ENCODE results near the gene TOMM20. TPM values are rescaled to one million over a fixed set of nuclear protein-coding genes. Genes with fewer than 3 reads are reported as not detected.
A peak's percentile ranks its signal among the peaks of the same experiment; 100 is the strongest.

TOMM20 gene
- total RNA-seq, 1 experiment from 2014 or later, result 184 TPM

GRCh38 chr1:235095938-235096562 is 32.6 kb downstream of the TOMM20 start:
- Histone ChIP-seq H3K4me3 (replicated peaks in 1 of 2; ENCODE audit: low read depth in 1 of 2, low read length in 2 of 2) (no peak overlapping the region), H3K27ac (ENCODE audit: low read depth, low read length) (no peak overlapping the region), H3K36me3 (ENCODE audit: control insufficient read depth in 1 of 2, insufficient read depth in 2 of 2, low read length in 2 of 2) (no peaks in the 10 kb centered on the region), H3K9ac (ENCODE audit: low read length) (no peak overlapping the region), H3K4me1 (ENCODE audit: control insufficient read depth in 1 of 2, insufficient read depth in 2 of 2, low read length in 2 of 2) (peaks cover 0 to 8% of the 10 kb centered on the region in 2 experiments; a peak in 2 of 4 replicates), H3K79me2 (ENCODE audit: insufficient read depth, low read length) (no peaks in the 10 kb centered on the region), H4K20me1 (ENCODE audit: insufficient read depth) (no peaks in the 10 kb centered on the region), H3K9me3 (ENCODE audit: control insufficient read depth in 1 of 2, insufficient read depth in 1 of 2, low read depth in 1 of 2, low read length in 2 of 2) (no peaks in the 10 kb centered on the region), H2AFZ (ENCODE audit: low read depth, low read length, poor library complexity, severe bottlenecking) (no peak overlapping the region), H3K4me2 (ENCODE audit: low read length) (no peak overlapping the region), H3K27me3 (ENCODE audit: insufficient read depth, low read length) (no peaks in the 10 kb centered on the region), H3K9me2 (ENCODE audit: insufficient read depth) (no peaks in the 10 kb centered on the region)
- ChIA-PET CTCF (interaction anchor here (0.7 to 1.7 kb wide), 4 partner anchors 10 to 409 kb away, joined by 3 to 5 read pairs (median 5); no protein-coding TSS in a partner anchor), RAD21 (ENCODE audit: low non-redundant PET in 1 of 2, low total read pairs in 2 of 2, uncharacterized antibody in 2 of 2, unreplicated experiment in 2 of 2) (interaction anchor here in 1 of 2 experiments (0.9 kb wide), 1 partner anchor 597 kb away, joined by 4 read pairs; no protein-coding TSS in a partner anchor), POLR2A (no interaction called here)
- TF ChIP-seq POLR2AphosphoS5 (IDR thresholded peaks at IDR 0.05; ENCODE audit: low read depth, low read length) (no peak), ZFX (IDR thresholded peaks at IDR 0.05) (no peak), EZH2 (IDR thresholded peaks at IDR 0.05) (no peak), SRF (IDR thresholded peaks at IDR 0.05; ENCODE audit: low read depth) (no peak)
- intact Hi-C loops (cut with micrococcal nuclease), result no loop called here
- DNase-seq (ENCODE audit: low read depth, low spot score) (no peak), ATAC-seq (no peak)
- BruUV-seq (replicated peaks), result no TSS peak

- DNase-seq (ENCODE audit: low read depth, low spot score) (no peak), ATAC-seq (peak; percentile 94)
- Histone ChIP-seq H3K4me2 (ENCODE audit: low read length) (peak overlapping the region; percentile 40), H3K9me3 (ENCODE audit: control insufficient read depth in 1 of 2, insufficient read depth in 1 of 2, low read depth in 1 of 2, low read length in 2 of 2) (no peaks in the 10 kb centered on the region), H3K9ac (ENCODE audit: low read length) (no peak overlapping the region), H3K4me1 (ENCODE audit: control insufficient read depth in 1 of 2, insufficient read depth in 2 of 2, low read length in 2 of 2) (peaks cover 0 to 8% of the 10 kb centered on the region in 2 experiments; a peak in 2 of 4 replicates), H3K36me3 (ENCODE audit: control insufficient read depth in 1 of 2, insufficient read depth in 2 of 2, low read length in 2 of 2) (no peaks in the 10 kb centered on the region), H2AFZ (ENCODE audit: low read depth, low read length, poor library complexity, severe bottlenecking) (peak overlapping the region; percentile 86), H4K20me1 (ENCODE audit: insufficient read depth) (no peaks in the 10 kb centered on the region), H3K4me3 (replicated peaks in 1 of 2; ENCODE audit: low read depth in 1 of 2, low read length in 2 of 2) (no peak overlapping the region), H3K27ac (ENCODE audit: low read depth, low read length) (no peak overlapping the region), H3K79me2 (ENCODE audit: insufficient read depth, low read length) (no peaks in the 10 kb centered on the region), H3K9me2 (ENCODE audit: insufficient read depth) (no peaks in the 10 kb centered on the region), H3K27me3 (ENCODE audit: insufficient read depth, low read length) (no peaks in the 10 kb centered on the region)
- intact Hi-C loops (cut with micrococcal nuclease), result no loop called here
- BruUV-seq (replicated peaks), result no TSS peak
- RAD21 ChIA-PET (ENCODE audit: low non-redundant PET in 1 of 2, low total read pairs in 2 of 2, uncharacterized antibody in 2 of 2, unreplicated experiment in 2 of 2), result no interaction called here
- CTCF ChIA-PET, result interaction anchor here (0.6 to 1.4 kb wide), 3 partner anchors 10 to 599 kb away, joined by 3 to 10 read pairs (median 3); no protein-coding TSS in a partner anchor
- POLR2A ChIA-PET, result no interaction called here
- no peak for TF ChIP-seq ZFX (IDR thresholded peaks at IDR 0.05)
- no peak for TF ChIP-seq MAX (IDR thresholded peaks at IDR 0.05)
- no peak for TF ChIP-seq EZH2phosphoT487 (IDR thresholded peaks at IDR 0.05; ENCODE audit: borderline replicate concordance)
- TF ChIP-seq CBX3 (IDR thresholded peaks at IDR 0.05; ENCODE audit: low read depth), result no peak
- no peak for TF ChIP-seq POLR2AphosphoS5 (IDR thresholded peaks at IDR 0.05; ENCODE audit: low read depth, low read length)
- TF ChIP-seq ZBTB33 (IDR thresholded peaks at IDR 0.05; ENCODE audit: extremely low read depth, insufficient replicate concordance, low read length), result no peak
- no peak for TF ChIP-seq SIN3A (IDR thresholded peaks at IDR 0.05; ENCODE audit: low read depth)
- no peak for TF ChIP-seq TCF7L2 (IDR thresholded peaks at IDR 0.05; ENCODE audit: borderline replicate concordance, extremely low read depth, insufficient read depth, insufficient read length)
- TF ChIP-seq SRF (IDR thresholded peaks at IDR 0.05; ENCODE audit: low read depth), result no peak
- TF ChIP-seq ELF1 (IDR thresholded peaks at IDR 0.05; ENCODE audit: borderline replicate concordance, low read depth), result no peak
- no peak for TF ChIP-seq SP1 (IDR thresholded peaks at IDR 0.05; ENCODE audit: low read depth)
- TF ChIP-seq ATF3 (IDR thresholded peaks at IDR 0.05), result no peak
These were observed 34.7 kb downstream of the TOMM20 start for GRCh38 chr1:235093696-235094592.
